ENCODE measurements around the gene UBE3A.

DNA sequence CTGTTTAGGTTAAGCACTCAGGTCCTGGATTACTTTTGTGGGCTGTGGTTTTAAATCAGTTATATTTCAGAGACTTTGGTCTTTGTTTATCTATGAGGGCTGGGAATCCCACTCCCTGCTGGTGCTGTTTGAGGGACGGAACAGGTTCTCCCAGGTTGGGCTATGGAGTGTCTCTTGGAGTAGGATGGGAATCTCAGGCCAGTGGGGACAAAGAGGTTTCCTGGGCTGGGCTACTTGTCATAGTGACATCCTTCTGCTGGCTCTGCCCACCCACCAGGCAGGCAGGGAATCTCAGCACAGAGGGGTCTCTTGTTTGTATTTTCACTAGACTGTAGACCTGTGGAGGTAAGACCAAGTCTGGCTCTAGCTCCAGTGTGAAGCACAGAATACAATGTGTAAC is 47.2 kb upstream of the UBE3A start:
- TF ChIP-seq TAF1 (IDR thresholded peaks at IDR 0.05; ENCODE audit: borderline replicate concordance, insufficient read depth, low read length) (no peak), POLR2AphosphoS5 (IDR thresholded peaks at IDR 0.05; ENCODE audit: low read depth, low read length) (no peak), REST (IDR thresholded peaks at IDR 0.05; ENCODE audit: insufficient read depth in 1 of 2, low read depth in 2 of 2, low read length in 2 of 2) (no peak)

All from PFSK-1 (cell line).